ENCODE measurements around the gene NKPD1. TPM values are rescaled to one million over a fixed set of nuclear protein-coding genes. Genes with fewer than 3 reads are reported as not detected.

NKPD1 gene
- total and polyA plus RNA-seq, 10 of the 15 experiments (the other 5 are each of a cell fraction or from before 2014, with no cell fraction given): 0.05 to 0.18 (median 0.06) TPM; not detected in 7

DNA sequence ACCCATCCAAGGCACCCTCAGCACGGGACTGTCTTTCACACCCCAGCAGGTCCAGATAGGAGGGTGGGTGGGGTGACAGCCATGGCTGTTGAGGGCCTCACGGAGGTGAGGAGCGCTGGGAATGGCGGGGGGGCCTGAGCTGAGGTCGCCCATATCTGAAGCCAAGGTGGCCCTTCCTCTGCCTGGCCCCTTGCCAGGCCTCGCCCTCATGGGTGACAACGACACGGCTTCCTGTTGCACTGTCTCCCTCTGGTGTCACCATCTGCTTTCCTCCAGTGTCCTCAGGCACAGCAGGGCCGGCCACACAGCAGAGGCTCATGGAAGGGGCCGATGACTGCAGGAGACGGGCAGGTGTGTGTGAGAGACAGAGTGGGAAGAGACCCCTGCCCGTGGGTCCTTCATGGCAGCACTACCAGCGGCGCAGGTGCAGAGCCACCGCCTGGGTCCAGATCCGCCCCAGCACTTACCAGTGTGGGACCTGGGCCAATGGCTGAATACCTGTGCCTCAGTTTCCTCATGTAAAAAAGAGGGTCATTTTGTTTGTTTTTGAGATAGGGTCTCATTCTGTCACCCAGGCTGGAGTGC is 8.1 kb upstream of the NKPD1 start (continued):
- TF ChIP-seq EGR1 (IDR thresholded peaks at IDR 0.05; ENCODE audit: borderline replicate concordance in 1 of 2, low read depth in 2 of 2, low read length in 2 of 2) (no peak), FOXK2 (IDR thresholded peaks at IDR 0.05) (no peak), CBFB (IDR thresholded peaks at IDR 0.05; ENCODE audit: low read depth) (no peak), BMI1 (IDR thresholded peaks at IDR 0.05; ENCODE audit: borderline replicate concordance) (no peak), ZNF274 (IDR thresholded peaks at IDR 0.05; ENCODE audit: insufficient read depth, insufficient read length) (no peak), MYC (IDR thresholded peaks at IDR 0.05; ENCODE audit: insufficient read depth, insufficient read length, insufficient replicate concordance, low read length, severe bottlenecking) (no peak)

DNA sequence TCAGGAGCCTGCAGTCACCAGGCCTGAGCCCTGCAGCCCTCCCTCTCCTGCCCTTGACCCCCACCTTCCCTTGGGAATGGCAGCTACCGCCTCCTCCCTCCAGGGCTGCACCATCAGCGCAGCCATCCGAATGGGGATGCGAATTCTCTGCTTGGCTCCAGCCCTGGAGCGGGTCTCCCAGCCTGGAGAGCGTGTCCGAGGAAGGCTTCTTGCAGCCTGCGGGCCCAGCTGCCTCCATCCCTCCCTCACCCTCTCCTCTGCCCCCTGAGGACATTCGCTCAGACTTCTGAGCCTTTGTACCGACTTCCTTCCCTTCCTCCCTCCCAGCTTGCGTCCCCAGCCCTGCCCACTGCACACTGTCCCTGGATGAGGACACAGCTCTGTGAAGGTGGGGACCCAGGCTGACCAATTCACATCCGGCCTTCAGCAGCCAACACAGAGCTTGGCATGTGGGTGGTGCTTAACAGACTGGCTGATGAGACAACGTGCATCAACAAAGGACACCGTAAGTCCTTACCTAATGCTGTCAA is 6.0 kb upstream of the NKPD1 start:
- ATAC-seq (no peak), FAIRE-seq (no peak), DNase-seq (ENCODE audit: low read depth, low spot score) (no peak)
- Histone ChIP-seq H4K20me1 (ENCODE audit: control insufficient read depth, insufficient read depth) (no peaks in the 10 kb centered on the region), H3K27ac (ENCODE audit: control insufficient read depth, insufficient read depth) (no peak overlapping the region), H3K4me2 (ENCODE audit: control insufficient read depth, insufficient read depth) (no peak overlapping the region), H3K4me3 (no peak overlapping the region), H3K79me2 (ENCODE audit: control insufficient read depth, insufficient read depth, low read length) (no peaks in the 10 kb centered on the region), H3K27me3 (replicated peaks in 1 of 2; ENCODE audit: control insufficient read depth in 2 of 2, insufficient read depth in 2 of 2, low read length in 1 of 2) (no peaks in the 10 kb centered on the region), H2AFZ (ENCODE audit: control insufficient read depth, low read depth, low read length) (no peak overlapping the region), H3K36me3 (ENCODE audit: control insufficient read depth in 2 of 2, insufficient read depth in 2 of 2, low read length in 1 of 2) (no peaks in the 10 kb centered on the region), H3K9ac (ENCODE audit: control insufficient read depth, insufficient read depth, low read length) (no peak overlapping the region), H3K9me3 (replicated peaks; ENCODE audit: control insufficient read depth, insufficient read depth, low read length) (no peaks in the 10 kb centered on the region), H3K4me1 (ENCODE audit: control insufficient read depth, insufficient read depth, low read length) (peaks cover 21% of the 10 kb centered on the region)
- 82% methylated on average over 12 of the region's 14 CpGs for WGBS (ENCODE audit: insufficient coverage, insufficient replicate concordance, low lambda C conversion rate, missing lambda C conversion rate)
- SMC1A ChIA-PET (ENCODE audit: uncharacterized antibody, unreplicated experiment): no interaction called here
- RAD21 ChIA-PET (ENCODE audit: unreplicated experiment): interaction anchor here (1.2 kb wide), 1 partner anchor 11 kb away, joined by 3 read pairs; the partner anchor contains the start of genes BLOC1S3 and TRAPPC6A
- intact Hi-C loops (cut with micrococcal nuclease; ENCODE audit: unreplicated experiment): no loop called here
- CTCF ChIA-PET: interaction anchor here (0.6 kb wide), 1 partner anchor 81 kb away, joined by 3 read pairs; no protein-coding TSS in a partner anchor
- TF ChIP-seq SREBF2 (IDR thresholded peaks at IDR 0.05; ENCODE audit: low read length) (no peak), MEF2B (IDR thresholded peaks at IDR 0.05; ENCODE audit: partially characterized antibody, poor library complexity, severe bottlenecking) (no peak), HDAC2 (IDR thresholded peaks at IDR 0.05) (no peak), RCOR1 (conservative IDR thresholded peaks at IDR 0.05; ENCODE audit: low read depth, low read length) (no peak), ATF7 (IDR thresholded peaks at IDR 0.05; ENCODE audit: low read depth) (no peak)
- TF ChIP-seq, protein P1, sequence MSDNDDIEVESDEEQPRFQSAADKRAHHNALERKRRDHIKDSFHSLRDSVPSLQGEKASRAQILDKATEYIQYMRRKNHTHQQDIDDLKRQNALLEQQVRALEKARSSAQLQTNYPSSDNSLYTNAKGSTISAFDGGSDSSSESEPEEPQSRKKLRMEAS (IDR thresholded peaks at IDR 0.05; ENCODE audit: low read depth, low read length): no peak
- TF ChIP-seq, protein P2, sequence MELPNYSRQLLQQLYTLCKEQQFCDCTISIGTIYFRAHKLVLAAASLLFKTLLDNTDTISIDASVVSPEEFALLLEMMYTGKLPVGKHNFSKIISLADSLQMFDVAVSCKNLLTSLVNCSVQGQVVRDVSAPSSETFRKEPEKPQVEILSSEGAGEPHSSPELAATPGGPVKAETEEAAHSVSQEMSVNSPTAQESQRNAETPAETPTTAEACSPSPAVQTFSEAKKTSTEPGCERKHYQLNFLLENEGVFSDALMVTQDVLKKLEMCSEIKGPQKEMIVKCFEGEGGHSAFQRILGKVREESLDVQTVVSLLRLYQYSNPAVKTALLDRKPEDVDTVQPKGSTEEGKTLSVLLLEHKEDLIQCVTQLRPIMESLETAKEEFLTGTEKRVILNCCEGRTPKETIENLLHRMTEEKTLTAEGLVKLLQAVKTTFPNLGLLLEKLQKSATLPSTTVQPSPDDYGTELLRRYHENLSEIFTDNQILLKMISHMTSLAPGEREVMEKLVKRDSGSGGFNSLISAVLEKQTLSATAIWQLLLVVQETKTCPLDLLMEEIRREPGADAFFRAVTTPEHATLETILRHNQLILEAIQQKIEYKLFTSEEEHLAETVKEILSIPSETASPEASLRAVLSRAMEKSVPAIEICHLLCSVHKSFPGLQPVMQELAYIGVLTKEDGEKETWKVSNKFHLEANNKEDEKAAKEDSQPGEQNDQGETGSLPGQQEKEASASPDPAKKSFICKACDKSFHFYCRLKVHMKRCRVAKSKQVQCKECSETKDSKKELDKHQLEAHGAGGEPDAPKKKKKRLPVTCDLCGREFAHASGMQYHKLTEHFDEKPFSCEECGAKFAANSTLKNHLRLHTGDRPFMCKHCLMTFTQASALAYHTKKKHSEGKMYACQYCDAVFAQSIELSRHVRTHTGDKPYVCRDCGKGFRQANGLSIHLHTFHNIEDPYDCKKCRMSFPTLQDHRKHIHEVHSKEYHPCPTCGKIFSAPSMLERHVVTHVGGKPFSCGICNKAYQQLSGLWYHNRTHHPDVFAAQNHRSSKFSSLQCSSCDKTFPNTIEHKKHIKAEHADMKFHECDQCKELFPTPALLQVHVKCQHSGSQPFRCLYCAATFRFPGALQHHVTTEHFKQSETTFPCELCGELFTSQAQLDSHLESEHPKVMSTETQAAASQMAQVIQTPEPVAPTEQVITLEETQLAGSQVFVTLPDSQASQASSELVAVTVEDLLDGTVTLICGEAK (IDR thresholded peaks at IDR 0.05; ENCODE audit: borderline replicate concordance): no peak
- TF ChIP-seq, protein P3, sequence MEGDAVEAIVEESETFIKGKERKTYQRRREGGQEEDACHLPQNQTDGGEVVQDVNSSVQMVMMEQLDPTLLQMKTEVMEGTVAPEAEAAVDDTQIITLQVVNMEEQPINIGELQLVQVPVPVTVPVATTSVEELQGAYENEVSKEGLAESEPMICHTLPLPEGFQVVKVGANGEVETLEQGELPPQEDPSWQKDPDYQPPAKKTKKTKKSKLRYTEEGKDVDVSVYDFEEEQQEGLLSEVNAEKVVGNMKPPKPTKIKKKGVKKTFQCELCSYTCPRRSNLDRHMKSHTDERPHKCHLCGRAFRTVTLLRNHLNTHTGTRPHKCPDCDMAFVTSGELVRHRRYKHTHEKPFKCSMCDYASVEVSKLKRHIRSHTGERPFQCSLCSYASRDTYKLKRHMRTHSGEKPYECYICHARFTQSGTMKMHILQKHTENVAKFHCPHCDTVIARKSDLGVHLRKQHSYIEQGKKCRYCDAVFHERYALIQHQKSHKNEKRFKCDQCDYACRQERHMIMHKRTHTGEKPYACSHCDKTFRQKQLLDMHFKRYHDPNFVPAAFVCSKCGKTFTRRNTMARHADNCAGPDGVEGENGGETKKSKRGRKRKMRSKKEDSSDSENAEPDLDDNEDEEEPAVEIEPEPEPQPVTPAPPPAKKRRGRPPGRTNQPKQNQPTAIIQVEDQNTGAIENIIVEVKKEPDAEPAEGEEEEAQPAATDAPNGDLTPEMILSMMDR (IDR thresholded peaks at IDR 0.05 in 2 of 3, conservative IDR thresholded peaks at IDR 0.05 in 1 of 3; ENCODE audit: control insufficient read depth in 2 of 3, extremely low read depth in 1 of 3, insufficient read depth in 1 of 3, low read depth in 3 of 3, low read length in 3 of 3): no peak
- in situ Hi-C loops (cut with MboI): no loop called here
- POLR2A ChIA-PET: interaction anchor here (0.9 to 1.5 kb wide), 3 partner anchors 11 to 30 kb away, joined by 3 to 4 read pairs (median 3); partner anchors contain the start of gene TRAPPC6A
- BruUV-seq (replicated peaks): no TSS peak
